Thyroid gland (tissue), 4 donors: ENCODE measurements around the gene PCBP1.

Experiments used
- CTCF ChIP-seq, 6 experiments: fragments of 200-600 bp in 3 of 6; fragments of 450-650 bp in 3 of 6; sonication (generic) in 3 of 6; IDR thresholded peaks; one replicate each; pipeline ENCODE4 v1.5.1; 2016 to 2019; ENCODE audit warnings: antibody characterized with exemption in 6 of 6, mild to moderate bottlenecking in 2 of 6, inconsistent platforms in 1 of 6, moderate library complexity in 1 of 6
- POLR2A ChIP-seq, 2 donors: fragments of 450-650 bp; IDR thresholded peaks; one replicate each; pipeline ENCODE4 v1.6.1; 2017; ENCODE audit warnings: antibody characterized with exemption in 2 of 2, mild to moderate bottlenecking in 2 of 2, moderate library complexity in 1 of 2

- no peak for TF ChIP-seq CTCF (IDR thresholded peaks at IDR 0.05)
- TF ChIP-seq POLR2A (IDR thresholded peaks at IDR 0.05) = no peak
These were observed 4.1 kb downstream of the PCBP1 start for GRCh38 chr2:70091364-70091763.
